Neural crest cell (in vitro differentiated cells): ENCODE data around the gene DIRAS1. TPM values are rescaled to one million over a fixed set of nuclear protein-coding genes. Genes with fewer than 3 reads are reported as not detected.
"Not testable (repeated sequence)": the region's sequence is repeated elsewhere in the genome, so short reads cannot be mapped to it uniquely, and the experiment has no call there.

Source experiments
- DNase-seq: peaks from one replicate; pipeline ENCODE4 v3.0.0; 2021; ENCODE audit warnings: low read depth, mixed read lengths, low spot score
- H3K27ac Mint-ChIP-seq: one replicate; pipeline ENCODE4 v1.8.0; 2021; ENCODE audit warnings: mild to moderate bottlenecking, mixed read lengths; ENCODE audit not compliant: unreplicated experiment
- H3K27me3 Mint-ChIP-seq: 2 replicates; pipeline ENCODE4 v1.8.0; 2021; ENCODE audit warnings: low read depth, mild to moderate bottlenecking, mixed read lengths
- H3K36me3 Mint-ChIP-seq: 2 replicates; pipeline ENCODE4 v1.8.0; 2021; ENCODE audit warnings: low read depth, mild to moderate bottlenecking, mixed read lengths
- H3K4me1 Mint-ChIP-seq: 2 replicates; pipeline ENCODE4 v1.8.0; 2021; ENCODE audit warnings: mixed read lengths
- H3K4me3 Mint-ChIP-seq: one replicate; pipeline ENCODE4 v1.8.0; 2021; ENCODE audit warnings: mild to moderate bottlenecking, mixed read lengths
- H3K9me3 Mint-ChIP-seq: 2 replicates; pipeline ENCODE4 v1.8.0; 2021; ENCODE audit warnings: mixed read lengths
- total RNA-seq: library from RNA; stranded (reverse); gene quantifications from 2 replicates; pipeline ENCODE4 v1.2.1, GENCODE V29; 2021
- TF ChIP-seq, protein P1 (sequence below): fragments of 200-600 bp; sonication (generic); conservative IDR thresholded peaks from 2 replicates; pipeline ENCODE4 v1.5.0; 2021; ENCODE audit warnings: antibody characterized with exemption, mild to moderate bottlenecking

The DIRAS1 gene
- total RNA-seq, 1 donor from 2014 or later: 19.9 TPM

DNA sequence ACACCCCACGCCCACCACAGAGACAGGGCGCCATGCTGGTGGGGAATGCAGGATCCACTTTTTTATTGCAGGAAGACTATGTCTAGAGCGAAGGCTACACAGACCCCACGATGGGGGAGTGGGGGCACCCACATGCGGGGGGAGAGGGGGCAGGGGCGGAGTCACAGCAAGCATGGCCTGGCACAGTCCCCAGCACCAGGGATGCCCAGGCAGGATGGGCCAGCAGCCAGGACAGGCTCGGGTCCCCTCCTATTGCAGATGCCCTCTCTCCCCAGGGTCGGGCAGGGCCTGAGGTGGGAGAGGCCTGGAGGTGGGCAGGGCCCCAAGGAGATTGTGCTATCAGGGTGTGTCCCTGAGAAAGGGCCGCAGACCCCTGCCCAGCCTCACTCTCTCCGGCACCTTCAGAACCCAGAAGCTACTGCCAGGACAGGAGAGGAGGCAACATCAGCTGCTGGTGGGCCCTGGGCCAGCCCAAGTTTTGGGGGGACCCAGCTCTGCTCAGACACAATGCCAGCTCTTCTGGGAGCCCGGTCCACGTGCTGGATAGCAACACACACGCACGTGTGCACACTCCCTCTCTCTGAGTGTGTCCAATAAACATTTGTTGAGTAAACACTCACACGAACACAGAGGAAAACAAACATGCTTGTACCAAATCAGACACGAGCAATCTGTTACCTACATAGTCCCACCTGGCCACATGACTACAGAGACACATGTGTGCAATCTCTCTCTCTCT lies 6.5 kb downstream of the DIRAS1 start:
- H3K9me3 Mint-ChIP-seq: peaks cover 10% of the 10 kb centered on the region
- peaks cover 2% of the 10 kb centered on the region for H3K4me1 Mint-ChIP-seq
- TF ChIP-seq, protein P1, sequence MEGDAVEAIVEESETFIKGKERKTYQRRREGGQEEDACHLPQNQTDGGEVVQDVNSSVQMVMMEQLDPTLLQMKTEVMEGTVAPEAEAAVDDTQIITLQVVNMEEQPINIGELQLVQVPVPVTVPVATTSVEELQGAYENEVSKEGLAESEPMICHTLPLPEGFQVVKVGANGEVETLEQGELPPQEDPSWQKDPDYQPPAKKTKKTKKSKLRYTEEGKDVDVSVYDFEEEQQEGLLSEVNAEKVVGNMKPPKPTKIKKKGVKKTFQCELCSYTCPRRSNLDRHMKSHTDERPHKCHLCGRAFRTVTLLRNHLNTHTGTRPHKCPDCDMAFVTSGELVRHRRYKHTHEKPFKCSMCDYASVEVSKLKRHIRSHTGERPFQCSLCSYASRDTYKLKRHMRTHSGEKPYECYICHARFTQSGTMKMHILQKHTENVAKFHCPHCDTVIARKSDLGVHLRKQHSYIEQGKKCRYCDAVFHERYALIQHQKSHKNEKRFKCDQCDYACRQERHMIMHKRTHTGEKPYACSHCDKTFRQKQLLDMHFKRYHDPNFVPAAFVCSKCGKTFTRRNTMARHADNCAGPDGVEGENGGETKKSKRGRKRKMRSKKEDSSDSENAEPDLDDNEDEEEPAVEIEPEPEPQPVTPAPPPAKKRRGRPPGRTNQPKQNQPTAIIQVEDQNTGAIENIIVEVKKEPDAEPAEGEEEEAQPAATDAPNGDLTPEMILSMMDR: no peak
- no peak overlapping the region for H3K27ac Mint-ChIP-seq
- peaks cover 10% of the 10 kb centered on the region for H3K27me3 Mint-ChIP-seq
- peaks cover 10% of the 10 kb centered on the region for H3K36me3 Mint-ChIP-seq
- H3K4me3 Mint-ChIP-seq: no peak overlapping the region
- no peak for DNase-seq

- not testable (repeated sequence) for H3K4me1 Mint-ChIP-seq, H3K27ac Mint-ChIP-seq, H3K4me3 Mint-ChIP-seq, H3K27me3 Mint-ChIP-seq, DNase-seq
- Mint-ChIP-seq H3K36me3 (peaks cover 10% of the 10 kb centered on the region), H3K9me3 (peaks cover 10% of the 10 kb centered on the region)
Observed at GRCh38 chr19:2714102-2714501, 7.1 kb downstream of the DIRAS1 start.

GRCh38 chr19:2713170-2713569 lies 8.0 kb downstream of the DIRAS1 start:
- not testable (repeated sequence) for DNase-seq, H3K27me3 Mint-ChIP-seq, H3K4me3 Mint-ChIP-seq, H3K4me1 Mint-ChIP-seq, H3K27ac Mint-ChIP-seq
- H3K9me3 Mint-ChIP-seq: peaks cover 10% of the 10 kb centered on the region
- H3K36me3 Mint-ChIP-seq: peaks cover 10% of the 10 kb centered on the region

- H3K27me3 Mint-ChIP-seq: peaks cover 11% of the 10 kb centered on the region
- TF ChIP-seq, protein P1: no peak
- no peaks in the 10 kb centered on the region for H3K4me1 Mint-ChIP-seq
Observed at GRCh38 chr19:2711875-2712205, 9.3 kb downstream of the DIRAS1 start.

DNA sequence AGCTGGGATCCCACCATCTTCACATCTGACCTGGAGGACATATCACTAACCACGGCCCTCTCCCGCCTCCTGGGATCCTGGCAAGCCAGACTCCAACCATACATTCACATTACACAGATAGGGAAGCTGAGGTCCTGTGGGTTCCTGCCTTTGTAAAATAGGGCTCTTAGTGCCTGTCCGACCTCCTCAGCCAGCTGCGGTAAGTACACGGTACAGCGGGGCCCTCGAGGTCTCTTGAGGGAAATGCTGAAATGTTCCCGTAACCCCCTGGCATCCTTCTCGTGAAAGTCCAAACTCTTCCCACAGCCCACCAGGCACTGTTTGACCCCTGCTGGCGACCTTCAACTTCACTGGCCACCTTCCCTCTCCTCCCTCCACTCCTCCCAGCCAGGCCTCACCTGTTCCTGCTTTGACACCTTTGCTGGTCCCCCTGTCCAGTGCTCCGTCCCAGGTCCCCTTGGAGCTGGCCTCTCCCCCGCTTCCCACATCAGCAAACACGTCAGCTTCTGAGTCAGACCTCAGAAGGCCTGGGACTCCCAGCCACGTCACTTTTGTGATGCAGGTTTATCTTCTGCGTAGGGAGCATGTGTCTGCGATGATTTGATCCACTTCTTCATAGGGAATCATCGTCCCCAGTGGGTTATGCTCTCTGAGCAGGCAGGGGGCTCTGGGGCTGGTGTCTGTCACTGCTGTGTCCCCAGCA lies 9.8 kb downstream of the DIRAS1 start:
- peaks cover 11% of the 10 kb centered on the region for H3K27me3 Mint-ChIP-seq
- no peak for DNase-seq
- H3K4me1 Mint-ChIP-seq: no peaks in the 10 kb centered on the region
- H3K36me3 Mint-ChIP-seq: peaks cover 10% of the 10 kb centered on the region
- no peak overlapping the region for H3K27ac Mint-ChIP-seq
- TF ChIP-seq, protein P1: no peak
- H3K9me3 Mint-ChIP-seq: peaks cover 10% of the 10 kb centered on the region
- H3K4me3 Mint-ChIP-seq: no peak overlapping the region

More at GRCh38 chr19:2711875-2712205, 9.3 kb downstream of the DIRAS1 start:
- Mint-ChIP-seq H3K9me3 (peaks cover 10% of the 10 kb centered on the region), H3K27ac (no peak overlapping the region), H3K36me3 (peaks cover 10% of the 10 kb centered on the region), H3K4me3 (no peak overlapping the region)
- no peak for DNase-seq

- TF ChIP-seq, protein P1: no peak
- no peak for DNase-seq
- Mint-ChIP-seq H3K4me1 (no peaks in the 10 kb centered on the region), H3K9me3 (no peaks in the 10 kb centered on the region), H3K36me3 (no peaks in the 10 kb centered on the region), H3K4me3 (no peak overlapping the region), H3K27me3 (peaks cover 19% of the 10 kb centered on the region), H3K27ac (no peak overlapping the region)
Observed at GRCh38 chr19:2706251-2706650, 14.9 kb downstream of the DIRAS1 start.
